NCI-H226 (cell line): ENCODE measurements around the gene SCGB1D1.
"Not testable (repeated sequence)": the region's sequence is repeated elsewhere in the genome, so short reads cannot be mapped to it uniquely, and the experiment has no call there.

Experiments
- DNase-seq: peaks from one replicate; pipeline ENCODE4 v3.0.0-alpha.2; 2015

Gene SCGB1D1

GRCh38 chr11:62169448-62169847 is 20.6 kb upstream of the SCGB1D1 start:
- DNase-seq, result no peak

GRCh38 chr11:62169935-62170334 is 20.1 kb upstream of the SCGB1D1 start:
- no peak for DNase-seq

GRCh38 chr11:62171261-62171723 is 18.7 kb upstream of the SCGB1D1 start:
- peak; percentile 50 for DNase-seq

- no peak for DNase-seq
Measured at GRCh38 chr11:62172294-62172693, 17.7 kb upstream of the SCGB1D1 start.

- DNase-seq, result no peak
Measured at GRCh38 chr11:62176766-62177165, 13.2 kb upstream of the SCGB1D1 start.

GRCh38 chr11:62179995-62180394 is 10.0 kb upstream of the SCGB1D1 start:
- DNase-seq, result no peak

GRCh38 chr11:62181097-62181496 is 8.9 kb upstream of the SCGB1D1 start:
- DNase-seq, result no peak

- DNase-seq, result no peak
Measured at GRCh38 chr11:62182147-62182891, 7.7 kb upstream of the SCGB1D1 start.

- no peak for DNase-seq
Measured at GRCh38 chr11:62186195-62186594, 3.8 kb upstream of the SCGB1D1 start.

GRCh38 chr11:62193952-62194351 is 3.9 kb downstream of the SCGB1D1 start:
- DNase-seq, result no peak

GRCh38 chr11:62195010-62195409 is 5.0 kb downstream of the SCGB1D1 start:
- DNase-seq, result not testable (repeated sequence)

- no peak for DNase-seq
Measured at GRCh38 chr11:62195945-62196344, 5.9 kb downstream of the SCGB1D1 start.

- not testable (repeated sequence) for DNase-seq
Measured at GRCh38 chr11:62197400-62197799, 7.4 kb downstream of the SCGB1D1 start.

GRCh38 chr11:62201376-62201775 is 11.4 kb downstream of the SCGB1D1 start:
- no peak for DNase-seq

- no peak for DNase-seq
Measured at GRCh38 chr11:62202910-62203309, 12.9 kb downstream of the SCGB1D1 start.

- DNase-seq, result no peak
Measured at GRCh38 chr11:62204430-62204829, 14.4 kb downstream of the SCGB1D1 start.

- no peak for DNase-seq
Measured at GRCh38 chr11:62205441-62205840, 15.4 kb downstream of the SCGB1D1 start.

- DNase-seq, result not testable (repeated sequence)
Measured at GRCh38 chr11:62206276-62207066, 16.5 kb downstream of the SCGB1D1 start.

GRCh38 chr11:62208785-62209144 is 18.7 kb downstream of the SCGB1D1 start:
- no peak for DNase-seq

GRCh38 chr11:62217191-62217748 is 27.3 kb downstream of the SCGB1D1 start:
- no peak for DNase-seq

GRCh38 chr11:62221498-62221897 is 31.5 kb downstream of the SCGB1D1 start:
- no peak for DNase-seq

GRCh38 chr11:62223095-62223494 is 33.1 kb downstream of the SCGB1D1 start:
- no peak for DNase-seq

GRCh38 chr11:62233730-62234129 is 43.7 kb downstream of the SCGB1D1 start:
- no peak for DNase-seq

GRCh38 chr11:62236187-62236586 is 46.2 kb downstream of the SCGB1D1 start:
- no peak for DNase-seq
